GM18499 (cell line): Measurements from ENCODE around the gene ERBB4.

ENCODE experiments used
- ATAC-seq: cut with Tn5 transposase; IDR thresholded peaks from one replicate; pipeline ENCODE4 v1.9.1; 2021; ENCODE audit warnings: moderate number of reproducible peaks; ENCODE audit not compliant: insufficient read depth, unreplicated experiment

ERBB4 gene

GRCh38 chr2:212173331-212173730, 365.3 kb downstream of the ERBB4 start:
- ATAC-seq, result no peak

- no peak for ATAC-seq
These were observed 368.2 kb downstream of the ERBB4 start for GRCh38 chr2:212170382-212170781.

- no peak for ATAC-seq
These were observed 380.5 kb downstream of the ERBB4 start for GRCh38 chr2:212158081-212158480.

- ATAC-seq, result no peak
These were observed 381.6 kb downstream of the ERBB4 start for GRCh38 chr2:212157012-212157411.

- no peak for ATAC-seq
These were observed 382.5 kb downstream of the ERBB4 start for GRCh38 chr2:212156088-212156487.

- ATAC-seq, result no peak
These were observed 384.1 kb downstream of the ERBB4 start for GRCh38 chr2:212154477-212154878.

GRCh38 chr2:212153923-212154322, 384.7 kb downstream of the ERBB4 start:
- ATAC-seq, result no peak

- no peak for ATAC-seq
These were observed 390.6 kb downstream of the ERBB4 start for GRCh38 chr2:212147921-212148513.

GRCh38 chr2:212146416-212146815, 392.2 kb downstream of the ERBB4 start:
- no peak for ATAC-seq

GRCh38 chr2:212145121-212145520, 393.5 kb downstream of the ERBB4 start:
- no peak for ATAC-seq

GRCh38 chr2:212142631-212143030, 396.0 kb downstream of the ERBB4 start:
- ATAC-seq, result no peak

- peak; percentile 71 for ATAC-seq
These were observed 397.1 kb downstream of the ERBB4 start for GRCh38 chr2:212141499-212141898.

GRCh38 chr2:212136216-212136795, 402.3 kb downstream of the ERBB4 start:
- no peak for ATAC-seq

- ATAC-seq, result no peak
These were observed 402.9 kb downstream of the ERBB4 start for GRCh38 chr2:212135739-212136138.

GRCh38 chr2:212133337-212133736, 405.3 kb downstream of the ERBB4 start:
- no peak for ATAC-seq

- ATAC-seq, result no peak
These were observed 414.0 kb downstream of the ERBB4 start for GRCh38 chr2:212124598-212124997.

- ATAC-seq, result no peak
These were observed 419.0 kb downstream of the ERBB4 start for GRCh38 chr2:212119591-212119990.

- ATAC-seq, result no peak
These were observed 420.7 kb downstream of the ERBB4 start for GRCh38 chr2:212117926-212118325.

- ATAC-seq, result no peak
These were observed 424.1 kb downstream of the ERBB4 start for GRCh38 chr2:212114489-212114888.

GRCh38 chr2:212112401-212112800, 426.2 kb downstream of the ERBB4 start:
- no peak for ATAC-seq

GRCh38 chr2:212109792-212110680, 428.6 kb downstream of the ERBB4 start:
- no peak for ATAC-seq
